HG02642 (cell line): ENCODE results near the gene ZBTB8B.
"Not testable (repeated sequence)": the region's sequence is repeated elsewhere in the genome, so short reads cannot be mapped to it uniquely, and the experiment has no call there.

Source experiments
- ATAC-seq: cut with Tn5 transposase; IDR thresholded peaks from one replicate; pipeline ENCODE4 v1.9.1; 2021; ENCODE audit warnings: mild to moderate bottlenecking; ENCODE audit not compliant: unreplicated experiment, poor library complexity

Gene ZBTB8B

DNA sequence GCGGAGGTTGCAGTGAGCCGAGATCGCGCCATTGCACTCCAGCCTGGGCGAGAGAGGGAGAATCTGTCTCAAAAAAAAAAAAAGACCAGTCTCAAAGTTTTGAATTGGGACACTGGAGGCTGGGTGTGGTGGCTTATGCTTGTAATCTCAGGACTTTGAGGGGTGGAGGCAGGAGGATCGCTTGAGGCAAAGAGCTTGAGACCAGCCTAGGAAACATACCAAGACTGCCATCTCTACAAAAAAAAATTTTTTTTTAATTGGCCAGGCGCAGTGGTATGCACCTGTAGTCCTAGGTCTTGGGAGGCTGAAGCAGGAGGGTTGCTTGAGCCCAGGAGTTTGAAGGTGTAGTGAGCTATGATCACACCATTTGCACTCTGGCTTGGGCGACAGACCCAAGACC, 3.9 kb downstream of the ZBTB8B start:
- no peak for ATAC-seq

DNA sequence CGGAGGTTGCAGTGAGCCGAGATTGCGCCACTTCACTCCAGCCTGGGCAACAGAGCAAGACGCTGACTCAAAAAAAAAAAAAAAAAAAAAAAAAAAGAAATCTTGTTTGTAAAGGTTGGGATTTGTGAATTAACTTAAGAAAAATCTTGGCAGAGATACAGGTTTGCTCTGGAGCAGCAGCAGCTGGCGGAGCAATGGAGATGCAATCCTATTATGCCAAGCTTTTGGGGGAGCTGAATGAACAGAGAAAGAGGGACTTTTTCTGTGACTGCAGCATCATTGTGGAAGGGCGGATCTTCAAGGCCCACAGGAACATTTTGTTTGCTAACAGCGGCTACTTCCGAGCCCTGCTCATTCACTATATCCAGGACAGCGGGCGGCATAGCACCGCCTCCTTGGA, 5.6 kb downstream of the ZBTB8B start:
- no peak for ATAC-seq

DNA sequence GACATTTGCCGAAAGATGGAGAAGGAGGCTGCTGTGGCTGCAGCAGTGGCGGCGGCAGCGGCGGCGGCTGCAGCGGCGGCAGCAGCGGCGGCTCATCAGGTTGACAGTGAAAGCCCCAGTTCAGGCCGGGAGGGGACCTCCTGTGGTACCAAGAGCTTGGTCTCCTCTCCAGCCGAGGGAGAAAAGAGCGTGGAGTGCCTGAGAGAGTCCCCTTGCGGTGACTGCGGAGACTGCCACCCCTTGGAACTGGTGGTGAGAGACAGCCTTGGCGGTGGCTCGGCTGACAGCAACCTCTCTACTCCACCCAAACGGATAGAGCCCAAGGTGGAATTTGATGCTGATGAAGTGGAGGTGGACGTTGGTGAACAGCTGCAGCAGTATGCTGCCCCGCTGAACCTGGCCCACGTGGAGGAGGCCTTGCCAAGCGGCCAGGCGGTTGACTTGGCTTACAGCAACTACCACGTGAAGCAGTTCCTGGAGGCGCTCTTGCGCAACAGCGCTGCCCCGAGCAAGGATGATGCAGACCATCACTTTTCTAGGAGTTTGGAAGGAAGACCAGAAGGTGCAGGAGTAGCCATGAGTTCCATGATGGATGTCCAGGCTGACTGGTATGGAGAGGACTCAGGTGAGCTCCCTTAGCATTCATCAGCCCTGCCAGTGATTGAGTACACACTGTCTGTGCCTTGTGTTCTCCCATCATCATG, 6.3 kb downstream of the ZBTB8B start:
- ATAC-seq: no peak

DNA sequence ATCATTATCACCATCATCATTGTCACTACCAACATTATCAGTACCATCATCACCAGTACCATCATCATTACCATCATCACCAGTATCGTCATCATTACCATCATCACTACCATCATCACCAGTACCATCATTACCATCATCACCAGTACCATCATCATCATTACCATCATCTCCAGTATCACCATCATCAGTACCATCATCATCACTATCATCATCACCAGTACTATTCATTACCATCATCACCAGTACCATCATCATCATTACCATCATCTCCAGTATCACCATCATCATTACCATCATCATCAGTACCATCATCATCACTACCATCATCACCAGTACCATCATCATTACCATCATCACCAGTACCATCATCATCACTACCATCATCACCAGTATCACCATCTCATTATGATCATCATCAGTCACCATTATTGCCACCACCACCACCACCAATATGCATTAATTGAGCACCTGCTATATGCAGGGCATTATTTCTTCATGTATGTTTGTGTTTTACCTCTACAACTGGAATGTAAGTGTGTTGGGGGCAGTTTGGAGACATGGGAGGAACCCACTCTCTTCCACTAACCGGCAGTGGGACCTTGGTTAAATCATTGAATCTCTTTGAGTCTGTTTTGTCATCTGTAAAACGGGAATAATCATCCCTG, 7.0 kb downstream of the ZBTB8B start:
- no peak for ATAC-seq

DNA sequence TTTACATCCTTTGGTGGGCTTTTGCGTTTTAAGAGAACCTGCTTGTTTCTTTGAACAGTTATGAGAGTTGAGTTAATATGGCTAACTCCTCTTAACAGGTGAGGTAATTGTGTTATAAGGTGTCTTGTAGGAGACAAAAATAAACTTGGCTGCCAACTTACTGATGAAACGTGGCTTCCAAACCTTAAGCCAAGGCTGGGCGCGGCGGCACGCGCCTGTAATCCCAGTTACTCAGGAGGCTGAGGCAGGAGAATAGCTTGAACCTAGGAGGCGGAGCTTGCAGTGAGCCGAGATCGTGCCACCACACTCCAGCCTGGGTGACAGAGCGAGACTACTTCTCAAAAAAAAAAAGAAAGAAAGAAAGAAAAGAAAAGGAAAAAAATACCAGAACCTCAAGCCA, 8.1 kb downstream of the ZBTB8B start:
- not testable (repeated sequence) for ATAC-seq

DNA sequence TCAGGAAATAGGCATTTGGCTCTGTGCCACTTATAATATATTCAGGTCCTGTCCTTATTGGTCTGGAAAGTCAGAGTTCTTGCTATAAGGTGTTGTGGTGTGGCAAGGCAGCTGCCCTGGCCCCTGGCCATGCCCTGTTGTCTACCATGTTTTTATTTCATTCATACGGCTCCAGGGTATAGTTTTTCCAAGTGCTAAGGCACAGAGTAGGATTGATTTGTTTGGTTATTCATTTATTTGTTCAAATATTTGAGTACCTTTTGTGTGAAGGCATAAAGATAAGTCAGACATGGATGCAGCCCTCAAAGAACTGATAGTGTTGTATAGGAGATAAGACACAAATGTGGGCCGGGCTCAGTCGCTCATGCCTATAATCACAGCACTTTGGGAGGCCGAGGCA, 10.1 kb downstream of the ZBTB8B start:
- no peak for ATAC-seq

DNA sequence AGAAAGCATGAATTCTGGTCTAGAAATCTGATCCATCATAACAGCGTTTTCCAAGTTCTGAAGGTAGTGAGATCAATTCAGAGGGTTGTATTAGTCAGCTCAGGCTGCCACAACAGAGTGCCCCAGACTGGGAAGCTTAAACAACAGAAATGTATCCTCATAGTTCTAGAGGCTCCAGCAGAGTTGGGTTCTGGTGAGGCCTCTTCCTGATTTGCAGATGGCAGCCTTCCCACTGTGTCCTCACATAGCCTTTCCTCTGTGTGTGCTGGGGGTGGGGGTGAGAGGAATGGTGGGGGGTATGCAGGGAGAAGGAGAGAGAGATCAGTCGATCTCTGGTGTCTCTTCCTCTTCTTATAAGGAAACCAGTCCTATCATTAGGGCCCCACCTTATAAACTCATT, 15.1 kb downstream of the ZBTB8B start:
- ATAC-seq: no peak

DNA sequence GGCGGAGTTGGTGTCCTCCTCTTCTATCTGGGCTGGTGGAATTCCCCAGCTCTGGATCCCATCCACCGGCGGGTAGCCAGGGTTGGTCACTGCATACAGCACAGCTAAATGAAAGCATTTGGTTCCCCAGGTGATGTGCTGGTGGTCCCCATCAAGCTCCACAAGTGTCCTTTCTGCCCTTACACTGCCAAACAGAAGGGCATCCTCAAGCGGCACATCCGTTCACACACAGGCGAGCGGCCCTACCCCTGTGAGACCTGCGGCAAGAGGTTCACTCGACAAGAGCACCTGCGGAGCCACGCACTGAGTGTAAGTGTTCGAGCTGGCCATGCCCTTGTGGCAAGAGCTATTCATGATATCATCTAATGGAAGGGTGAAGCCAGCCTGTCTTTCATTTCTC, 15.9 kb downstream of the ZBTB8B start:
- ATAC-seq: no peak

DNA sequence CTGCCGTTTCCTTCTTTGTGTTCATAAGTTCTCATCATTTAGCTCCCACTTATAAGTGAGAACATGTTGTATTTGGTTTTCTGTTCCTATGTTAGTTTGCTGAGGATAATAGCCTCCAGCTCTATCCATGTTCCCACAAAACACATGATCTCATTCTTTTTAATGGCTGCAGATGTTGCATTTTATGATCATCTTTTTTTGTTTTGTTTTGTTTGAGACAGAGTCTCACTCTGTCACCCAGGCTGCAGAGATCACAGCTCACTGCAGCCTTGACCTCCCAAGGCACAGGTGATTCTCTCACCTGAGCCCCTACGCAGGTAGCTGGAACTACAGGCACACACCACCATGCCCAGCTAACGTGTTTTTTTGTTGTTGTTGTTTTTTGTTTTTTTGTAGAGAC, 16.9 kb downstream of the ZBTB8B start:
- not testable (repeated sequence) for ATAC-seq

DNA sequence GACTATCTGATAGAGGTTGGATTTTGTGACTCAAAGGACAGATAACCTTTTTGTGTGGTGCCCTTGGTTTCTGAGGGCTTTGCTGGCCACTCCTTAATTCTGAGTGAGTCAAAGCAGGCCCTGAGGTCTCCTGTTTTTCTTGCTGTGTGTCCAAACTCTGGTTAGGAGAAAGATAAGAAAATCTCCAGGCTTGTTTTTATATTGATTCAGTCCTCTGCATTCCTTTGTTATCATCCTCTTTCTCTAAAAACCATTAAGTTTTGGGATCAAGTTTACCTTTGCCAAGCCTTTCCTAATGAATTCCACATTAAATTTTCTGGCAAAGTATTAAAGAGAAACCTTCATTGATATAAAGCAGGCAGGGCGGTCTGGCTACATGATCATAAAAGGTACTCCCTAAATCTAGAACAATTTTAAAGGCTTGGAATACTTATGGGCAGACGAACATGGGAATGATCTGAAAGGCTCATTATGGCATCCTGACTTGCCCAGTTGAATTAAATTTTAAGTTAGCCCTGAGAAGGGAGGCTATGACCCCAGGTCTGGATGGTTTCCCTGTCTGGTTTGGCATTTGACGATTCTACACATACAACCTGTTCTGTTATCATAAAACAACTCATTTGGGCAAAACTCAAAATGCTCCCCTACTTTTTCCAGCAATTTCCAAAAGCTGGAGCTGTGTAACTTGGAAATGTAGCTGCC, 20.8 kb downstream of the ZBTB8B start:
- ATAC-seq: no peak

DNA sequence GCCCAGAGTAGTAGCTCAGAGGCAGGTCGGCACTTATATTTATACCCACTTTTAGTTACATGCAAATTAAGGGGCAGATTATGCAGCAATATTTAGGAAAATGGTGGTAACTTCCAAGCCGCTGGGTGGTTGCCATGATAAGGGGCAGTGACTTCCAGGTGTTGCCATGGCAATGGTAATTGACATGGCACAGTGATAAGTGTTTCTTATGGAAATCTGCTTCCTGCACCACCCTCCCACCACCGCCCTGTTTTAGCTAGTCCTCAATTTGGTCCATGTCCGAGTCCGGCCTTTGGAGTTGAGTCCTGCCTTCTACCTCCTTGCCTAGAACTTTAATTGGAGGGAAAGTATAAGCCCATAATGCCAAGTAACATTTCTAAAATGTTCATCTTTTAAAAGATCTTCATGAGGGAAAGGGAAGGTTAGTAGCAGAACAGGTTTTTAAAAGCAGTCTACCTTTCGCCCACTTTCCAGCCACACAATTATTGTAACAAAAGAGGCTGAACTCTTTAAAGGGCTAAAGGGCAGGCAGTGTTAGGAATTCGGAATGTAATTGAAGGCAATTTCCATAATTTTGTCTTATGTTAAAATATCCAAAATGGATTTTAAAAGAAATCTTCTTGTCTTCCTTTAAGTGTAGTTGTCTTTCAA, 21.7 kb downstream of the ZBTB8B start:
- no peak for ATAC-seq

DNA sequence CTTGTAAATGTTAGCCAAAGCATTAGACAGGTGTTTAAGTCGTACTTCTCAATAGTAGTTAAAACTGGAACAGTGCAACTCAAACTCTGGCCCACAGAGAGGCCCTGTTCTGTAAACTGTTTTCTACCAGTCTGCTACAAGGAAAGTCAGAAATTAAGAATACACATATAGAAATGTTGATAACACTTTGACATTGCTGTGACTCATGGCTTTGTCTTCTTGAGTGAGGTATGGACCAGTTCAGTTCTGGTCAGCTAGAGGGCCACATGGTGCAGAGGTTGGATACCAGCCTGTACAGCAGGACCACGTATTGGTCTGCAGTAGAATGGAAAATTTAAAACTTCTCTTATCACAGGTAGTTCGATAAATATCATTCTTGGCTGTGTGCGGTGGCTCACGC, 22.3 kb downstream of the ZBTB8B start:
- no peak for ATAC-seq

DNA sequence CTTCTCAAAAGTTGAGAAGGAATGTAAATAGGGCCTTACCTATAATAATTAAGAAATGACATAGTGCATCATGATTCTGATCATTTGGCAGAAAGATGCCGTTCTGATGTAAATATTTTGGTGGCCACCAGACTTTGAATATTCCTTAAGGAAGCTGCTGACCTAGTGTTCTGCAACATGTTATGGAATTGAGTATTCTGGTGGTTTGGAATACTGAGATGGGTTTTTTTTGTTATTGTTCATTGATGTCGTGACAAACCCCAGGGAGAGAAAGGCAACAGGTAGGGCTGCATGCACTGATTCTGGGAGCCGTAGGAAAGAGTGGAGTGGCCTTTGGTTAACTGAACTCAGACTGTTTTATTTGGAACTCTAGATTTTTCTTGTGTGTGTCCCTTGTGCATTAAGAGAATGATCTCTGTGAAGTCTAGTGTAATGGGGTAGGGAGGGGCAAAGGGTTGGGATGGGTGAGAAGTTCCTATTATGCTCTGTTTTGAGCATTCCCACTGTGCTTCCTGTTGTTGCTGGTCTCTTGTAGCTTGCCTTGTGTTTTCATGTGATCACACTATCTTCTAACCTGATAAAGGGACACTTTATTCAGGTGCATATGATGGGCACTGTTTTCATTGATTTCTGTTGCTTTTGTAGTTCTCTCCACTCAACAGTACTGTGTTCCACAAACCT, 25.0 kb downstream of the ZBTB8B start:
- ATAC-seq: no peak

DNA sequence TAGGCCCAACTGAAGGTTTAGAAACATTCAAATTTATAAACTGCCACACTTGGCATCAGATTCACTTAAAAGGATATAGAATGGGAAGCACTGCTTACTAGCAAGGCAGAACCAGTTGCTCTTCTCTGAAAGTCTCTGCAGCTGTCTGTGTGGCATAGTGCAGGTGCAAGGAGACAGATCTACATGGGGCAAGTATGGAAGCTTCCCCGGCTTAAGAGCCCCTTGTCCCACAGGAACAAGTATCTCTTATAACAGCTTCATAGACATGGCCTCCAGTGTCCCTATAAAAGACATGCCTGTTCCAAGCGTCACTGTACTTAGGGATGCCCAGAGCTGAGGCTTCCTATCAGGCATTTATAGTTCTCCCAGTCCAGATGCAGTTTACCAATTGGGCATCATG, 26.5 kb downstream of the ZBTB8B start:
- no peak for ATAC-seq

DNA sequence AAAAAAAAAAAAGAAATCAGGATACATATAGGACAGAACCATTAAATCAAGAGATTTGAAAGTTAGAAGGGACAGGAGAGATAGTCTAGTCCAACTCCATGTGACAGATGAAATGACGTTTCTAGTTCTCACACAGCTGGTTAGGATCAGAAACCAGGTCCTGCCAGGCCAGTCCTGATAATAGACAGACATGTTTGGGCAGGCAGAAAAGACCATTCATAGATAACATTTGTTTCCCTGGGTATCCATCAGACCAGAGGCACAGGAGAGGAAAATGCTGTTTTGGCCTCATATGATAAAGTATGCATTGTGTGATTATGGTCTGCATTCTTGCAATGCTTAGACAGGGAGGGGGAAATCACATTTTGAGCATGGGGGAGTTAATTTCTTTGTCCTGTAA, 29.3 kb downstream of the ZBTB8B start:
- ATAC-seq: no peak

DNA sequence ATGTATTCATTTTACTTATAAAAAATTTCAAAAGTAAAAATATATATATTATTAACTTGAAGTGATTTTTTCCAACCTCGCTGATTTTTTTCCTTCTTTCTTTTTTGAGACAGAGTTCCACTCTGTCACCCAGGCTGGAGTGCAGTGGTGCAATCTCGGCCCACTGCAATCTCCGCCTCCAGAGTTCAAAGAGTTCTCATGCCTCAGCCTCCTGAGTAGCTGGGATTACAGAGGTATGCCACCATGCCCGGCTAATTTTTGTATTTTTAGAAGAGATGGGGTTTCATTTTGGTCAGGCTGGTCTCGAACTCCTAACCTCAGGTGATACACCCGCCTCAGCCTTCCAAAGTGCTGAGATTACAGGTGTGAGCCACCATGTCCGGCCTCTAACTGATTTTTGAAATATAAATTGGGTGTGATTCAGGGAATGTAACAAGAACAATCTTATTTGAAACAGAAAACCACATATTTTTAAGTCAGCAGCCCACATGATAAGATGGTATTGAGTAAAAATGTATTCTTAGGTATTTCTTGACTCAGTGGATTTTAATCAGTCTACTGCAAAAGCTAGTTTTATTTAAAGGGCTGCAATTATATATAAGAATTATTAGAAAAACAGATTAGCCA, 30.0 kb downstream of the ZBTB8B start:
- no peak for ATAC-seq

DNA sequence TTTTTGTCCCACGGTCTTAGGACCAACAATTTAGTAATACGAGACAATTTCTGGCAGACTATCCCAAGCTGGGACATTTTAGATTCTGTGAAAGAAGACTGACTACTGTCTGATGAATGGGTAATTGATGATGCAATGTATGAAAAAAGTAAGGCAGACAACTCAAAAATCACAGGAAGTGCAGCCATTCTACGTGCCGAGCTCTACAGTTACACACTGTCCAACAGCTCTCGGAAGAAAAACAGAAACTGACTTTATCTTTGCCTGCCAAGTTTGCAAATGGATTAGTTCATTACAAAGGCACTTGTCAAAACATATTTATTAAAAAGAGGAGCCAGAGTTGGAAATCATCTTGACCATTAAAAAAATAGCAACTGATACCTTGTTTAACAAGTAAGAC, 31.3 kb downstream of the ZBTB8B start:
- no peak for ATAC-seq

DNA sequence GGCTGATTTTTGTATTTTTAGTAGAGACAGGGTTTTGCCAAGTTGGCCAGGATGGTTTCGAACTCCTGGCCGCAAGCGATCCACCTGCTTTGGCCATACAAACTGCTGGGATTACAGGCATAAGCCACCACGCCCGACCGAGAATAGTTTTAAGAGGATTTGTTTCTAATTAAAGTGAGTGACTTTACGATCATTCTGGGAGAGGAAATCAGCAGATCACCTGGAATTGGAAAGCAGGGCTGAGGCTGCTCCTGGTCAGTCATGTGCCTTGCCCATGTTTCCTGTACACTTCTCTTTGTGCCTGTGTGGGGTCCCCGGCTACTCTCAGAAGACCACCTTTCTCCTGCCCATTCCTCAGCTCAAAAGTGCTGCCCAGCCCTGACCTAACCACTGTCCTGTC, 33.9 kb downstream of the ZBTB8B start:
- no peak for ATAC-seq

DNA sequence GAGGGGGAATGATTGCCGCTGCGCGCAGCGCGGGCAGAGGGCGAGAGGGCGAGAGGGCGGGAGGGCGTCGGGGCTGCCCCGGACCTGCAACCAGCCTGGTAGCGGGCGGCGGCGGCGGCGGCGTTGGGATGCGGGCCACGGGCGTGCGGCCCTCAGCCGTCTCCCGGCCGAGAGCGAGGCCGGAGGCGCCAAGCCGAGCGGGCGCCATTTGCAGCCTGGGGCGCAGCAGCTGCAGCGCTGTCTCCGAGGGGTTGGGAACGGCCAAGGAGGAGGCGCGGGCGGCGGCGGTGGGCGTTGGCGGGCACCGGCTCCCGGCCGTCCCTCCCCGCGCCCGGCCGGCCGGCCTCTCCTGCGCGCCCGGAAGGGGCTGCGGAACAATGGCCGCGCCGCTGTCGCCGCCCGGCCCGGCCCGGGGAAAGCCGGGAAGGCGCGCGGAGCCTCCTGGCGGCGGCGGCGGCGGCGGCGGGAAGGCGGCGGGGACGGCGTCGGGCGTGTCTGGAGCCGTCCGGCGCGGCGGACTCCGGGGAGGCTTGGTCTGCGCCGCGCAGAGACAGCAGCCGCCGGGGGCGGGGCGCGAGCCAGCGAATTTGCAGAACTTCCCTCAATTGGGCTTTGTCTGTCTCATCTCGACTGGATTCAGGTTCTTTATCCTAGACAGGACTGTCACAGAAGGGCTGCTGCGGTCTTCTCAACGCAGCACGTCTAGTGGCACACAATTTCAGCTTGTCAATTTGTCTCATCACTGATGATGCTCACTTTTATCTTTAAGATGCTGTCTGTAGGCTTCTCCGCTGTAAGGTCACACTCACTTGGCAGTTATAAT, 35.7 kb downstream of the ZBTB8B start:
- peak; percentile 70 for ATAC-seq
